Measurements from ENCODE around the gene TMEM131L. TPM values are rescaled to one million over a fixed set of nuclear protein-coding genes. Genes with fewer than 3 reads are reported as not detected.

The TMEM131L gene
- polyA plus RNA-seq, 2 of the 4 experiments (the other 2 are of a cell fraction), result 3.4 to 5.0 TPM

DNA sequence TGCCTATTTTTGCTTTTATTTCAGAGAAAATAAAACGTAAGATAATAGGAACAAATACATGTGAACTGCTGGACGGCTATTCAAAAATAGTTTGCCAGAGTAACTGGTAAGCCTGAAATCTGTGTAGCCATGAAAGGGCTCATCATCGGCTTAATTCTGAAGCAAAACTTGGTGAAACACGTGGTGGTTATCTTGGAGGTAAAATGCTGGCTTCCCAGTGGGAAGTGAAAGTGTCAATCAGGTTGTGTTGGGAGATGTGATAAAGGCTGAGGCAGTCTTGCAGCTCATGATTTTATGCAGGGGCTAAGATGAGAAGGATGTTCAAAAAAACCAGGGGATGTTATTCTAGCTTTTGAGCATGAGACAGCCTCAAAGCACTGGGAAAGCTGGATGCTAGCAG lies 181.8 kb downstream of the TMEM131L start:
- POLR2A ChIA-PET, result no interaction called here
- Histone ChIP-seq H3K4me2 (no peak overlapping the region), H3K27ac (no peak overlapping the region), H3K4me3 (no peak overlapping the region), H3K9me3 (no peaks in the 10 kb centered on the region), H3K4me1 (no peaks in the 10 kb centered on the region)
- TF ChIP-seq TP53 (CRISPR knock-in tag; IDR thresholded peaks at IDR 0.05), result no peak
- no peak for TF ChIP-seq ESRRA (IDR thresholded peaks at IDR 0.05; ENCODE audit: borderline replicate concordance, low read length)
- TF ChIP-seq JUN (IDR thresholded peaks at IDR 0.05), result no peak
- TF ChIP-seq, protein P1, sequence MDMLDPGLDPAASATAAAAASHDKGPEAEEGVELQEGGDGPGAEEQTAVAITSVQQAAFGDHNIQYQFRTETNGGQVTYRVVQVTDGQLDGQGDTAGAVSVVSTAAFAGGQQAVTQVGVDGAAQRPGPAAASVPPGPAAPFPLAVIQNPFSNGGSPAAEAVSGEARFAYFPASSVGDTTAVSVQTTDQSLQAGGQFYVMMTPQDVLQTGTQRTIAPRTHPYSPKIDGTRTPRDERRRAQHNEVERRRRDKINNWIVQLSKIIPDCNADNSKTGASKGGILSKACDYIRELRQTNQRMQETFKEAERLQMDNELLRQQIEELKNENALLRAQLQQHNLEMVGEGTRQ (IDR thresholded peaks at IDR 0.05), result no peak
- TF ChIP-seq CHD2 (IDR thresholded peaks at IDR 0.05; ENCODE audit: low read length, partially characterized antibody), result no peak
- TF ChIP-seq ZSCAN20 (CRISPR knock-in tag; IDR thresholded peaks at IDR 0.05), result no peak
- FAIRE-seq, result no peak
- no peak for DNase-seq (ENCODE audit: low read depth in 1 of 2, low spot score in 1 of 2)
- CTCF ChIA-PET, result interaction anchor here (1.6 kb wide), 1 partner anchor 506 kb away, joined by 4 read pairs; no protein-coding TSS in a partner anchor
- 48% methylated on average over 4 of the region's 4 CpGs for WGBS (ENCODE audit: missing lambda C conversion rate)
- no peak for ATAC-seq

DNA sequence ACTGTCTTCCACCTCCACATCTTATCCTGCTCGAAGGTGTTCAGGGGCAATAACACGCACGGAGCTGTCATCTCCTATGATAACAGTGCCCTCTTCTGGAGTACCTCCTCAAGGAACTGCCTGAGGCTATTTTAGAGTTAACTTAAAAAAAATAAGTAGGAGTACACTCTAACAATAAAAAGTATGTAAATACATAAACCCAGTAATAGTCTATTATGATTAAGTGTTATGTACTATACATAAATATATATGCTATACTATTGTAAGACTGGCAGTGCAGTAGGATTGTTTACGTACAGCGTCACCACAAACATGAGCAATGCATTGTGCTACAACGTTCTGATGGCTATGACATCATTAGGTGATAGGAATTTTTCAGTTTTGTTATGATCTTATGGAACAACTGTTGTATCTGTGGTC lies 183.4 kb downstream of the TMEM131L start:
- CTCF ChIA-PET, result interaction anchor here (1.2 kb wide), 1 partner anchor 137 kb away, joined by 4 read pairs; no protein-coding TSS in a partner anchor
- peak in 1 of 2 experiments; percentile 38 for DNase-seq (ENCODE audit: low read depth in 1 of 2, low spot score in 1 of 2)
- POLR2A ChIA-PET, result no interaction called here

DNA sequence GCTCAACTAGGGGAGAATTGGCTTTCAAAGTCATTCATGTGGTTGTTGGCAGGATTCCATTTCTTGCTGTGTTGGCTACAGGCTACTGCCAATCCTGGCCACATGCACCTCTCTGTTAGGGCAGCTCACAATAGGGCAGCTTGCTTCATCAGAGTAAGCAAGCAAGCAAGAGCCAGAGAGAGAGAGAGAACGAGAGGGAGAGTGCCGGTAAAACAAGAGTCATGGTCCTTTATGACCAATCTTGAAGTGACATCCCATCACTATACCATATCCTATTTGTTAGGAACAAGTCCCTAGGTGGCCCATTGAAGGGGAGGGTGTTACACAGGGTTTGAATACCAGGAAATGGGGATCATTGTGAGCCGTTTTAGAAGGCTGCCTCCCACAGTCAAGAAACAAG lies 185.0 kb downstream of the TMEM131L start:
- H3K4me3 ChIP-seq, result no peak overlapping the region
- H3K27ac ChIP-seq, result no peak overlapping the region
- 71% methylated on average over 3 of the region's 3 CpGs for WGBS (ENCODE audit: missing lambda C conversion rate)
- H3K4me2 ChIP-seq, result no peak overlapping the region
- H3K9me3 ChIP-seq, result no peaks in the 10 kb centered on the region
- no peaks in the 10 kb centered on the region for H3K4me1 ChIP-seq
- FAIRE-seq, result no peak
- ChIA-PET CTCF (no interaction called here), POLR2A (no interaction called here)
- TF ChIP-seq NR3C1 (IDR thresholded peaks at IDR 0.05) (no peak), FOXS1 (CRISPR knock-in tag; IDR thresholded peaks at IDR 0.05) (no peak), FOSL2 (IDR thresholded peaks at IDR 0.05) (no peak), FOSL2 (CRISPR knock-in tag; IDR thresholded peaks at IDR 0.05) (no peak), GATA3 (IDR thresholded peaks at IDR 0.05; ENCODE audit: borderline replicate concordance) (no peak), KDM1A (IDR thresholded peaks at IDR 0.05; ENCODE audit: low read depth) (no peak), PHF8 (IDR thresholded peaks at IDR 0.05; ENCODE audit: borderline replicate concordance, low read depth) (no peak)
- TF ChIP-seq, protein P2, sequence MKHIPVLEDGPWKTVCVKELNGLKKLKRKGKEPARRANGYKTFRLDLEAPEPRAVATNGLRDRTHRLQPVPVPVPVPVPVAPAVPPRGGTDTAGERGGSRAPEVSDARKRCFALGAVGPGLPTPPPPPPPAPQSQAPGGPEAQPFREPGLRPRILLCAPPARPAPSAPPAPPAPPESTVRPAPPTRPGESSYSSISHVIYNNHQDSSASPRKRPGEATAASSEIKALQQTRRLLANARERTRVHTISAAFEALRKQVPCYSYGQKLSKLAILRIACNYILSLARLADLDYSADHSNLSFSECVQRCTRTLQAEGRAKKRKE (CRISPR knock-in tag; IDR thresholded peaks at IDR 0.05; ENCODE audit: low read depth), result no peak
- no peak for ATAC-seq
- no peak for DNase-seq (ENCODE audit: low read depth in 1 of 2, low spot score in 1 of 2)

More for the DNA sequence above, 183.4 kb downstream of the TMEM131L start:
- 55% methylated on average over 6 of the region's 6 CpGs for WGBS (ENCODE audit: missing lambda C conversion rate)
- ATAC-seq (peak in 1 of 2 experiments; percentile 40; a peak in 1 of 6 replicates), FAIRE-seq (no peak)
- TF ChIP-seq, protein P3, sequence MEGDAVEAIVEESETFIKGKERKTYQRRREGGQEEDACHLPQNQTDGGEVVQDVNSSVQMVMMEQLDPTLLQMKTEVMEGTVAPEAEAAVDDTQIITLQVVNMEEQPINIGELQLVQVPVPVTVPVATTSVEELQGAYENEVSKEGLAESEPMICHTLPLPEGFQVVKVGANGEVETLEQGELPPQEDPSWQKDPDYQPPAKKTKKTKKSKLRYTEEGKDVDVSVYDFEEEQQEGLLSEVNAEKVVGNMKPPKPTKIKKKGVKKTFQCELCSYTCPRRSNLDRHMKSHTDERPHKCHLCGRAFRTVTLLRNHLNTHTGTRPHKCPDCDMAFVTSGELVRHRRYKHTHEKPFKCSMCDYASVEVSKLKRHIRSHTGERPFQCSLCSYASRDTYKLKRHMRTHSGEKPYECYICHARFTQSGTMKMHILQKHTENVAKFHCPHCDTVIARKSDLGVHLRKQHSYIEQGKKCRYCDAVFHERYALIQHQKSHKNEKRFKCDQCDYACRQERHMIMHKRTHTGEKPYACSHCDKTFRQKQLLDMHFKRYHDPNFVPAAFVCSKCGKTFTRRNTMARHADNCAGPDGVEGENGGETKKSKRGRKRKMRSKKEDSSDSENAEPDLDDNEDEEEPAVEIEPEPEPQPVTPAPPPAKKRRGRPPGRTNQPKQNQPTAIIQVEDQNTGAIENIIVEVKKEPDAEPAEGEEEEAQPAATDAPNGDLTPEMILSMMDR (IDR thresholded peaks at IDR 0.05), result 0 out of 3 replicates have a peak, but pooled peaks have one; percentile 17
- TF ChIP-seq RAD21 (conservative IDR thresholded peaks at IDR 0.05 in 1 of 2, IDR thresholded peaks at IDR 0.05 in 1 of 2) (peak in 1 of 2 experiments; percentile 33; a peak in 1 of 5 replicates), FOSL2 (IDR thresholded peaks at IDR 0.05) (no peak), FOSL2 (CRISPR knock-in tag; IDR thresholded peaks at IDR 0.05) (no peak)
- H3K4me2 ChIP-seq, result no peak overlapping the region
- no peaks in the 10 kb centered on the region for H3K4me1 ChIP-seq
- no peak overlapping the region for H3K27ac ChIP-seq
- H3K4me3 ChIP-seq, result no peak overlapping the region
- no peaks in the 10 kb centered on the region for H3K9me3 ChIP-seq

DNA sequence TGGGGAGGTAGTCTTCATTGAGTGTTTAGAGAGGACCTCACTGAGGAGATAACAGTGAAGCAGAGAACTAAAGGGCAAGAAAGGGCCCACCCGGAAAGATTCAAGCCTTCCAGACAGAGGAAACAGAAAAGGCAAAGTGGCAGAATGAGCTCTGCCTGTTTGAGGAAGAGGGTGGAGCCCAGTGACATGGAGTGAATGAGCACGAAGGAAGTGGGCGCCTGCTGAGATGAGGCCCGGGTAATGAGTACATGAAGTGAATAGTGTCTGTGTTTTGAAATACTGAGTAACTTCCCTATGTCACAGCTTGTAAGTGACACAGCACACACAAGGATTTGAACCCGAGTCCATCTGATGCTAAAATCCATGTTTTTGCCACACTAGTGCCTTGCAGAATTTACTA lies 185.4 kb downstream of the TMEM131L start:
- WGBS (ENCODE audit: missing lambda C conversion rate), result 66% methylated on average over 4 of the region's 5 CpGs
- no peaks in the 10 kb centered on the region for H3K4me1 ChIP-seq
- no peak for ATAC-seq
- H3K4me2 ChIP-seq, result no peak overlapping the region
- no peak for DNase-seq (ENCODE audit: low read depth in 1 of 2, low spot score in 1 of 2)
- TF ChIP-seq ZNF302 (CRISPR knock-in tag; IDR thresholded peaks at IDR 0.05) (no peak), MAFK (IDR thresholded peaks at IDR 0.05; ENCODE audit: partially characterized antibody) (no peak), FOXS1 (CRISPR knock-in tag; IDR thresholded peaks at IDR 0.05) (no peak), CHD4 (IDR thresholded peaks at IDR 0.05; ENCODE audit: borderline replicate concordance) (no peak)
- TF ChIP-seq, protein P4, sequence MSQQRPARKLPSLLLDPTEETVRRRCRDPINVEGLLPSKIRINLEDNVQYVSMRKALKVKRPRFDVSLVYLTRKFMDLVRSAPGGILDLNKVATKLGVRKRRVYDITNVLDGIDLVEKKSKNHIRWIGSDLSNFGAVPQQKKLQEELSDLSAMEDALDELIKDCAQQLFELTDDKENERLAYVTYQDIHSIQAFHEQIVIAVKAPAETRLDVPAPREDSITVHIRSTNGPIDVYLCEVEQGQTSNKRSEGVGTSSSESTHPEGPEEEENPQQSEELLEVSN (IDR thresholded peaks at IDR 0.05; ENCODE audit: borderline replicate concordance, low read depth), result no peak
- FAIRE-seq, result no peak
- H3K9me3 ChIP-seq, result no peaks in the 10 kb centered on the region
- ChIA-PET CTCF (interaction anchor here (0.6 kb wide), 1 partner anchor 99 kb away, joined by 3 read pairs; no protein-coding TSS in a partner anchor), POLR2A (no interaction called here)
- no peak overlapping the region for H3K4me3 ChIP-seq
- no peak overlapping the region for H3K27ac ChIP-seq

Measured in A549 (cell line).